CD14-positive monocyte (primary cell): ENCODE data around the gene CA14. TPM values are rescaled to one million over a fixed set of nuclear protein-coding genes. Genes with fewer than 3 reads are reported as not detected.

Source experiments
- DNase-seq, 3 donors: peaks; one replicate each; pipeline ENCODE4 v3.0.0-alpha.2; 2011 to 2022
- H2AFZ ChIP-seq: 2 replicates; pipeline ENCODE4 v1.6.0; 2012; ENCODE audit warnings: mild to moderate bottlenecking, low read depth, low read length, inconsistent platforms; ENCODE audit not compliant: insufficient read depth, poor library complexity, severe bottlenecking
- H3K27ac ChIP-seq, 2 donors: 1 replicate in 1 of 2; 2 replicates in 1 of 2; pipeline ENCODE4 v1.5.1; 2012 to 2013; ENCODE audit warnings: low read length in 2 of 2, control low read depth in 1 of 2, inconsistent platforms in 1 of 2, low read depth in 1 of 2, mild to moderate bottlenecking in 1 of 2
- H3K27me3 ChIP-seq, 2 donors: one replicate each; pipeline versions ENCODE4 v1.6.0 to v1.6.1; 2011 to 2013; ENCODE audit warnings: low read length in 2 of 2; ENCODE audit not compliant: control insufficient read depth in 2 of 2, insufficient read depth in 2 of 2
- H3K36me3 ChIP-seq, 2 donors: replicated peaks in 1 of 2; 1 replicate in 1 of 2; 2 replicates in 1 of 2; pipeline versions ENCODE4 v1.5.1 to v1.6.1; 2012 to 2013; ENCODE audit warnings: low read length in 2 of 2, control low read depth in 1 of 2, inconsistent platforms in 1 of 2, mild to moderate bottlenecking in 1 of 2; ENCODE audit not compliant: insufficient read depth in 2 of 2, control insufficient read depth in 1 of 2
- H3K4me1 ChIP-seq, 2 donors: 1 replicate in 1 of 2; 2 replicates in 1 of 2; pipeline versions ENCODE4 v1.5.1 to v1.6.1; 2012 to 2013; ENCODE audit warnings: low read length in 2 of 2, control low read depth in 1 of 2, inconsistent platforms in 1 of 2, mild to moderate bottlenecking in 1 of 2, moderate library complexity in 1 of 2; ENCODE audit not compliant: insufficient read depth in 2 of 2, control insufficient read depth in 1 of 2
- H3K4me2 ChIP-seq: replicated peaks from 2 replicates; pipeline ENCODE3; 2012; ENCODE audit warnings: low read length, moderate library complexity, mild to moderate bottlenecking; ENCODE audit not compliant: poor library complexity, severe bottlenecking; ENCODE audit errors: extremely low read depth
- H3K4me3 ChIP-seq, 3 experiments: fragments of 200-600 bp in 1 of 3; sonication (generic) in 1 of 3; replicated peaks in 1 of 3; 1 replicate in 2 of 3; 2 replicates in 1 of 3; pipeline ENCODE4 v1.5.1; 2011 to 2013; ENCODE audit warnings: low read length in 3 of 3, mild to moderate bottlenecking in 3 of 3, control low read depth in 2 of 3, low read depth in 2 of 3, inconsistent platforms in 1 of 3, moderate library complexity in 1 of 3
- H3K79me2 ChIP-seq: 2 replicates; pipeline ENCODE4 v1.6.0; 2012; ENCODE audit warnings: mild to moderate bottlenecking, control low read depth, inconsistent platforms, low read length, moderate library complexity; ENCODE audit not compliant: insufficient read depth
- H3K9ac ChIP-seq: 2 replicates; pipeline ENCODE4 v1.6.0; 2017; ENCODE audit warnings: low read length, mild to moderate bottlenecking; ENCODE audit not compliant: insufficient read depth, poor library complexity, severe bottlenecking
- H3K9me3 ChIP-seq, 2 donors: replicated peaks in 1 of 2; 1 replicate in 1 of 2; 2 replicates in 1 of 2; pipeline versions ENCODE4 v1.5.1 to v1.6.1; 2012 to 2013; ENCODE audit warnings: low read length in 2 of 2, control low read depth in 1 of 2; ENCODE audit not compliant: control insufficient read depth in 1 of 2, insufficient read depth in 1 of 2
- H4K20me1 ChIP-seq: 2 replicates; pipeline ENCODE4 v1.6.0; 2012; ENCODE audit warnings: mild to moderate bottlenecking, low read length, control low read depth, moderate library complexity; ENCODE audit not compliant: insufficient read depth
- H3K27ac Mint-ChIP-seq, 7 donors: one replicate each; pipeline ENCODE4 v1.8.0; 2020; ENCODE audit warnings: mild to moderate bottlenecking in 7 of 7, mixed read lengths in 7 of 7, moderate library complexity in 6 of 7, inconsistent platforms in 2 of 7
- H3K27me3 Mint-ChIP-seq, 3 donors: one replicate each; pipeline ENCODE4 v1.8.0; 2021 to 2022; ENCODE audit warnings: low read depth in 3 of 3, mild to moderate bottlenecking in 3 of 3, mixed read lengths in 3 of 3, moderate library complexity in 3 of 3, inconsistent platforms in 1 of 3
- H3K36me3 Mint-ChIP-seq, 2 donors: one replicate each; pipeline ENCODE4 v1.8.0; 2020; ENCODE audit warnings: mixed read lengths in 2 of 2, inconsistent platforms in 1 of 2, mild to moderate bottlenecking in 1 of 2
- H3K4me1 Mint-ChIP-seq: one replicate; pipeline ENCODE4 v1.8.0; 2020; ENCODE audit warnings: mild to moderate bottlenecking, mixed read lengths
- H3K4me3 Mint-ChIP-seq, 2 donors: one replicate each; pipeline ENCODE4 v1.8.0; 2020; ENCODE audit warnings: mild to moderate bottlenecking in 2 of 2, mixed read lengths in 2 of 2, moderate library complexity in 1 of 2
- H3K9me3 Mint-ChIP-seq, 7 donors: one replicate each; pipeline ENCODE4 v1.8.0; 2020 to 2022; ENCODE audit warnings: mixed read lengths in 7 of 7, mild to moderate bottlenecking in 6 of 7, moderate library complexity in 6 of 7, inconsistent platforms in 2 of 7
- WGBS: methylation state at CpG from one replicate; pipeline ENCODE4 v1.1.5; 2013; ENCODE audit warnings: missing lambda C conversion rate; ENCODE audit not compliant: insufficient coverage; 5-methylcytosine and 5-hydroxymethylcytosine counted together
- intact Hi-C, 2 donors: fragments of 100-400 bp; cut with micrococcal nuclease; formaldehyde crosslinking; loops; one replicate each; pipeline versions ENCODE4 v1.15.0 to v1.15.1; 2023
- polyA plus RNA-seq, 3 donors: library from polyadenylated mRNA; depleted of rRNA in 1 of 3; unstranded in 2 of 3; stranded (reverse) in 1 of 3; fragments of 300-500 nt in 2 of 3; fragments of >200 nt in 1 of 3; fragmentation: Illumina TruSeq in 2 of 3; gene quantifications; 1 replicate in 2 of 3; 2 replicates in 1 of 3; pipeline ENCODE4 v1.2.3, GENCODE V29; 2012 to 2021
- TF ChIP-seq, protein P1 (sequence below): fragments of 200-600 bp; IDR thresholded peaks from one replicate; pipeline ENCODE4 v1.8.0; 2022; ENCODE audit warnings: antibody characterized with exemption, mild to moderate bottlenecking

Gene CA14
- polyA plus RNA-seq, 3 donors: not detected

DNA sequence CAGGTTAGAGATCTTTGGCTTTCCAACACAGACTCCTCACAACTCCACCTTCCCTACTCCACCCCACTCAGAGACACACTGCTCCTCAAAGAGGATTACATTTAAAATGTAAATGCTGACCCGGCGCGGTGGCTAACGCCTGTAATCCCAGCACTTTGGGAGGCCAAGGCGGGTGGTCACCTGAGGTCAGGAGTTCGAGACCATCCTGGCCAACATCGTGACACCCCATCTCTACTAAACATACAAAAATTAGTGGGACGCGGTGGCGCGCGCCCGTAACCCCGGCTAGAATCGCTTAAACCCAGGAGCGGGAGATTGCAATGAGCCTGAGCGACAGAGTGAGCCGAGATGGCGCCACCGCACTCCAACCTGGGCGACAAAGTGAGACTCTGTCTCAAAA lies 19.8 kb upstream of the CA14 start:
- no peak overlapping the region for H3K4me3 Mint-ChIP-seq
- H3K27ac Mint-ChIP-seq: no peak overlapping the region
- WGBS: 94% methylated on average over 14 of the region's 21 CpGs

DNA sequence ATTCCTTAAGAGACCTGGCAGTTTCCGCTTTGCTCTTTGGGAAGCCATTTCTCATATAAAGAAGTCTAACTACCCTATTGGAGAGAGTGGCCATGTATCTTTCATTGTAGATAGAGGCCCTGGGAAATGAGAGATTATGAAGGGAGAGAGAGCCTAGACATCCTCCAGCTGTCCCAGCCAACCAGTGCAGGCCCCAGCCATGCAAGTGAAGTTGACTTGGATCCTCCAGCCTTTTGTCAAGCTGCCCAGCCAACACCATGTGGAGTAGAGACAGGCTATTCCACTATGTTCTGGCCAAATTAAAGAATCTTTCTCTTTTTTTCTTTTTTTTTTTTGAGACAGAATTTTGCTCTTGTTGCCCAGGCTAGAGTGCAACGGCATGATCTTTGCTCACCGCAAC lies 14.6 kb upstream of the CA14 start:
- peaks cover 1 to 10% (median 6%) of the 10 kb centered on the region in 3 donors for H3K27me3 Mint-ChIP-seq
- intact Hi-C loops: no loop called here
- Histone ChIP-seq H3K9me3 (no peaks in the 10 kb centered on the region), H4K20me1 (no peaks in the 10 kb centered on the region), H3K4me2 (no peak overlapping the region), H3K9ac (no peak overlapping the region), H3K27me3 (no peaks in the 10 kb centered on the region), H3K36me3 (no peaks in the 10 kb centered on the region), H3K27ac (no peak overlapping the region), H3K4me1 (peaks cover 0 to 2% of the 10 kb centered on the region in 2 donors), H3K79me2 (no peaks in the 10 kb centered on the region), H3K4me3 (no peak overlapping the region), H2AFZ (no peak overlapping the region)
- no peak overlapping the region for H3K27ac Mint-ChIP-seq
- H3K9me3 Mint-ChIP-seq: no peaks in the 10 kb centered on the region
- WGBS: 100% methylated on average over 1 of the region's 3 CpGs
- TF ChIP-seq, protein P1, sequence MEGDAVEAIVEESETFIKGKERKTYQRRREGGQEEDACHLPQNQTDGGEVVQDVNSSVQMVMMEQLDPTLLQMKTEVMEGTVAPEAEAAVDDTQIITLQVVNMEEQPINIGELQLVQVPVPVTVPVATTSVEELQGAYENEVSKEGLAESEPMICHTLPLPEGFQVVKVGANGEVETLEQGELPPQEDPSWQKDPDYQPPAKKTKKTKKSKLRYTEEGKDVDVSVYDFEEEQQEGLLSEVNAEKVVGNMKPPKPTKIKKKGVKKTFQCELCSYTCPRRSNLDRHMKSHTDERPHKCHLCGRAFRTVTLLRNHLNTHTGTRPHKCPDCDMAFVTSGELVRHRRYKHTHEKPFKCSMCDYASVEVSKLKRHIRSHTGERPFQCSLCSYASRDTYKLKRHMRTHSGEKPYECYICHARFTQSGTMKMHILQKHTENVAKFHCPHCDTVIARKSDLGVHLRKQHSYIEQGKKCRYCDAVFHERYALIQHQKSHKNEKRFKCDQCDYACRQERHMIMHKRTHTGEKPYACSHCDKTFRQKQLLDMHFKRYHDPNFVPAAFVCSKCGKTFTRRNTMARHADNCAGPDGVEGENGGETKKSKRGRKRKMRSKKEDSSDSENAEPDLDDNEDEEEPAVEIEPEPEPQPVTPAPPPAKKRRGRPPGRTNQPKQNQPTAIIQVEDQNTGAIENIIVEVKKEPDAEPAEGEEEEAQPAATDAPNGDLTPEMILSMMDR: no peak
- H3K36me3 Mint-ChIP-seq: no peaks in the 10 kb centered on the region
- no peak overlapping the region for H3K4me3 Mint-ChIP-seq
- peaks cover 6% of the 10 kb centered on the region for H3K4me1 Mint-ChIP-seq
- no peak for DNase-seq

More for the DNA sequence above, 19.8 kb upstream of the CA14 start:
- Histone ChIP-seq H3K79me2 (peaks cover 29% of the 10 kb centered on the region), H3K4me2 (no peak overlapping the region), H2AFZ (no peak overlapping the region), H3K9me3 (no peaks in the 10 kb centered on the region), H3K9ac (no peak overlapping the region), H4K20me1 (no peaks in the 10 kb centered on the region), H3K4me1 (peaks cover 21 to 22% of the 10 kb centered on the region in 2 donors), H3K4me3 (no peak overlapping the region), H3K27ac (no peak overlapping the region), H3K27me3 (no peaks in the 10 kb centered on the region), H3K36me3 (no peaks in the 10 kb centered on the region)
- Mint-ChIP-seq H3K27me3 (peaks cover 0 to 2% (median 1%) of the 10 kb centered on the region in 3 donors), H3K36me3 (no peaks in the 10 kb centered on the region), H3K9me3 (no peaks in the 10 kb centered on the region), H3K4me1 (peaks cover 16% of the 10 kb centered on the region)
- intact Hi-C loops: loop anchor here in 1 of 2 donors (10.0 kb wide), 1 partner anchor 53 kb away; no protein-coding TSS in a partner anchor
- no peak for DNase-seq
- TF ChIP-seq, protein P1: no peak
